ELR (cell line): ENCODE results near the gene MOB4.
"Not testable (repeated sequence)": the region's sequence is repeated elsewhere in the genome, so short reads cannot be mapped to it uniquely, and the experiment has no call there.

Experiments
- DNase-seq: peaks from one replicate; pipeline ENCODE4 v3.0.0-alpha.2; 2015; ENCODE audit warnings: low read depth

MOB4 gene

DNA sequence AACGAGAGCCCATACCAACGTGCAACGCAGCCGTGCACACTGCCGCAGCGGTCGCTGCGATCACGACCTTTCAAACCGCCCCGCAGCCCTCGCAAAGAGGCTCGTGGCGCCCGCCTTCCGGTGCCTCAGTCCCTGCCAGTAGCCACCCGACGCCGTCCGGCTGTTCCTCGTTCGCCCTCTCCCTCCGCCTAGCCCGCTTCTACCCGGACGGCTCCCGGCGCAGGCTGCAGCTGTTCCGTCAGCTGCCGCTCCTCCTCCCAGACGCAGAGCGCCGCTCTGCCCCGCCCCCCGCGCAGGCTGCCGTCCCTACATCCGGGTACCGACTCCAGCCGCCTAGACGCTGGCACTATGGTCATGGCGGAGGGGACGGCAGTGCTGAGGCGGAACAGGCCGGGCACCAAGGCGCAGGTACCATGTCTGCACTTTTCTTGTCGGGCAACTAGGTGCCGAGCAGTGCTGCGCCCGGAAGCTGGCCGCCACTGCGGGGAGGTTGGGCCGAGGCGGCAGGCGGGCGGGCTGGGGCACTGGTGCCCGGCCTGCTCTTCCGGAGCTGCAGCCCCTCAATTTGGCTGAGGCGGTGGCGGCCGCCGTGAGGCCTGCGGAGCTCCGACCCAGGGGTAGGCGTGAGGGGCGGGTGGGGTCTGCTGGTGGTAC is at the start of gene MOB4:
Gene MOB4, plus strand, starts transcription at position 328 of the 654 bp plus-strand sequence. Its CDS starts 21 bp downstream, at position 349.
- DNase-seq, result peak; percentile 96

DNA sequence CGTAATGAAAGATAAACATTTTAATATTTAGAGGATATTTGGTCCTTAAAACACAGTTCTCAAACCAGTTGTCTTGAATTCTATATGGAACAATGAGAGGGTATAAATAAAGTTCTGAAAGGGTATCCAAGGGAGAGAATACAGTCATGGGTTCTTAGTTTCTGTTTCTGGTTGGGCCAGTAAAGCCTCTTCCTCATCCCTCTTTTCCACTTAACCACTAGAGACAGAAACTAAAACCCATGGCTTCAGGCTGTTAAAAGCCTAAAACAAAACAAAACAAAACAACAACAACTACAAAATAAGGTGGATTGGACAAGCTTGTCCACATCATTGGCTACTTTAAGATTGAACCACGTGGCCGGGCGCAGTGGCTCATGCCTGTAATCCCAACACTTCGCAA is 43.7 kb upstream of the MOB4 start:
- no peak for DNase-seq

DNA sequence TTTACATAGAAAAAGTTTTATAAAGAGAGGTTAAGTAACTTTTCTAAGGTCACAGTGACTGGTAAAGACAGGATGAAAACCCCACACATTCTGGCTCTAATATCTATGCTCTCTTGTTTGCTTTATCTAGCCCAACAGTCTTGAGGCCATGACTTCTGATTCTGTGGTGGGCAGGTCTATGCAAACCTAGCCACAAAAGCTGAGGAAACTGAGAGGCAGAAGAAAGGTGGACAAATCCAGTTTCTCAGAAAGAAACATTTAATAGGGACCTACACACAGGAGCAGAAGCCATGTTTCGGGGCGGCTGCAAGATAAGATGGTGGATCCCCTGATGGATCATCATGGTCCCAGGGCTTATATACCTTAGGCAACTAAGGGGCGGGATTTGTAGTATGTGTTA is 38.1 kb upstream of the MOB4 start:
- no peak for DNase-seq

DNA sequence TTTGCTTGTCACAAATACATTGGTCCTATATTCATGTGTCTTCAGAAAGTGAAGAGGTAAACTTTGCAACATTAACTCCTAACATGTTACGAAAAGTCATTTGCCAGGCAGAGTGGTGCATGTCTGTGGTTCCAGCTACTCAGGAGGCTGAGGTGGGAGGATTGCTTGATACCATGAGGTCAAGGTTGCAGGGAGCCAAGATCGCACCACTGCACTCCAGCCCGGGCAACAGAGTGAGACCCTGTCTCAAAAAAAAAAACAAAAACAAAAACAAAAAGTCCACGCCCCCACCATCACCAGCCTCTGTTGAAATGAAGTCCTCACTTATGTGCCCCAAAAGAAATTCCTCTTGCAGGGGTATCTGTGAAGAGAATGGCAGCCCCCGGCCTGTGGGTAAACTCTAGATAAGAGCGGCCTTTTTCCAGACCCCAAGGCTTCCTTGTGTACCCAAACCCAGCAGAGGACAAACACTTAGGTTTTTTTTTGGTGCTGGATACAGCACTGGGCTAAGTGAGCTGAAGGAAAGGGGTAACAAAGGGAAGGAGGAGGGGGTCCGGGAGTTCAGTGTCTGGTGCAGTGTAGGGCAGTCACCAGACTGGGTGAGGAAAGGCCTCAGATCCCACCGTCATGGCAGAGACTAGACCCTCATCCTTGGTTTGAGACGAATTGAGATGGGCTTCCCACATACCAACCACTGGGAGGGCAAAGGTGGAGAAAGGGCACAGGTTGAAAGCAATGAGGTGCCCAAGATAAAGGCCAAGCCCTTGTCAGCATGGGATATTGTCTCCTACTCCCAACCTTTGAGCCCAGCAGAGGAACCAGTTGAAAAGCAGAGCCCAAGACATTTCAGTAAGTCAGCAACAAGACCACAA is 35.5 kb upstream of the MOB4 start:
- DNase-seq, result no peak

DNA sequence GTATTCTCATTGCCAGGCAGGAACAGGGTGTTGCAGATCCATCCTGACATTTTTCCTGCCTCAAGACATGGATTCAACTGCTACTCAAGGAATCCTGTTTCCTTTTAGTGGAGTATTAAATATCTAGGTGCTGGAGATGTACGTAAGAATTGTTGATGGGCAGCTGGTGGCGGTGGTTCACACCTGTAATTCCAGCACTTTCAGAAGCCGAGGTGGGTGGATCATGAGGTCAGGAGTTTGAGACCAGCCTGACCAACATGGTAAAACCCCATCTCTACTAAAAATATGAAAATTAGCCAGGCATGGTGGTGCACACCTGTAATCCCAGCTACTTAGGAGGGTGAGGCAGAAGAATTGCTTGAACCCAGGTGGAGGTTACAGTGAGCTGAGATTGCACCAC is 31.6 kb upstream of the MOB4 start:
- not testable (repeated sequence) for DNase-seq

DNA sequence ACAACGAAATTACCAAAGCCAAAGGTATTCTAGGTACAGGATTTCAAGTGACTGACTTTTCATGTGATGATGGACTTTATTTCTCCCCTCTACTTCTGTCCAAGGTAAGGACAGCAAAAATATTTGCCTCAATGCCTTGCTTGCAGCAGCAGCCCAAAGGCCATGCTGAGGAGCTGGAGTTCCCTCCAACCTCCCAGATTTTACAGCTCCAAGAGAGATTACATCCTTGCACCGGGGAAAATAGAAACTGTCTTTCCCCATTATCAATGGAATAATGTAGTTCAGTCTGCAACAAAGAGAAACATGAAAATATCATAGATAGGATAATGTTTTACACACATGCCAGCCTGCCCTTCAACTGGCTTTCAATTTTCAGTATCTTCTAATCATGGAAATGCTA is 29.7 kb upstream of the MOB4 start:
- DNase-seq, result no peak

DNA sequence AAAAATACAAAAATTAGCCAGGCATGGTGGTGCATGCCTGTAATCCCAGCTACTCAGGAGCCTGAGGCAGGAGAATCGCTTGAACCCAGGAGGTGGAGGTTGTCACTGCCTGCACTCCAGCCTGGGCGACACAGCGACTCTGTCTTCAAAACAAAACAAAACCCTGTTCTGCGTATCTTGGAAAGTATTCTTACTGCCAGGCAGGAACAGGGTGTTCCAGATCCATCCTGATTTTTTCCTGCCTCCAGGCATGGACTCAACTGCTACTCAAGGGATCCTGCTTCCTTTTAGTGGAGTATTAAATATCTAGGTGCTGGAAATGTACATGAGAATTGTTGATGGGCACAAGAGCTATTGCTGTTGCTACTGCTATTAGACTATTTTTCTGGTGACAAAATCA is 28.5 kb upstream of the MOB4 start:
- DNase-seq, result no peak

DNA sequence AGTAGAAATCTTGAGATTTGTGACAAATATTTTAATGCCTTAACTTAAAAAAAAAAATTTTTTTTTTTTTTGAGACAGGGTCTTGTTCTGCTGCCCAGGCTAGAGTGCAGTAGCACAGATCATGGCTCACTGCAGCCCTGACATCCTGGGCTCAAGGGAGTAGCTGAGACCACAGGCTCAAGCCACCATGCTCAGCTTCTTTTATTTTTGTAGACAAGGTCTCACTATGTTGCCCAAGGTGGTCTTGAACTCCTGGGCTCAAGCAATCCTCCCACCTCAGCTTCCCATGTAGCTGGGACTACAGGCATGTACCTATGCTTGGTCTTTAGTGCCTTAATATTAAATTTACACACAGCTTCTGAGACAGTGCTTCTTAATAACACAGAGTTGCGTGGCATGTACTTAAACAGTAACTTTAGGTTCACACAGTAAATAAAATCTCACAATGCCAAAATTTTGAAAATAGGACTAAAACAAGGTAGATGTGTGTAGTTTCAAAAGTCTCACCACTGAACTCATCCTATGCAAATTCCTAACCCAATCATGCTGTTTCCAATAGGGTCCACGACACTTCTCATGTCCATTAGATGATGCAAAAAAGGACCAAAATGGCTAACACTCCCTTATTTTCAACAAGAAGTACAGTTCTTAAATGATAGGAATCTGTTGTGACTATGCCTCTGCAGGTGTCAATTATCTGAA is 20.3 kb upstream of the MOB4 start:
- no peak for DNase-seq

DNA sequence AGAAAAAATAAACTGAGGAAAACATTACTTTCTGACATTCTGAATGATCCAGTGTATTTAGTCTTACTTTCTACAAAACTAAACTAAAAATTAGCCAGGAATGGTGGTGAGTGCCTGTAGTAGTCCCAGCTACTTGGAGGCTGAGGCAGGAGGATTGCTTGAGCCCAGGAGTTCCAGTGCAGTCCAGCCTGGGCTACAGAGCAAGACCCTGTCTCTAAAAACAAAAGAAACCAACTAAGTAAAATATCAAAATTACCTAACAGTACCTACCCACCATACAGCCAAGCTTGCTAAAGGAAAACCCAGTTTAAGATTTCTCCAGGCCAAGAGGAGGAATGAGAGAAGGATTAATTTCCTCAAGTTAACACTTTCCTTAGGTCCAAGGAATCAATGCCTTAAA is 19.2 kb upstream of the MOB4 start:
- DNase-seq, result no peak

DNA sequence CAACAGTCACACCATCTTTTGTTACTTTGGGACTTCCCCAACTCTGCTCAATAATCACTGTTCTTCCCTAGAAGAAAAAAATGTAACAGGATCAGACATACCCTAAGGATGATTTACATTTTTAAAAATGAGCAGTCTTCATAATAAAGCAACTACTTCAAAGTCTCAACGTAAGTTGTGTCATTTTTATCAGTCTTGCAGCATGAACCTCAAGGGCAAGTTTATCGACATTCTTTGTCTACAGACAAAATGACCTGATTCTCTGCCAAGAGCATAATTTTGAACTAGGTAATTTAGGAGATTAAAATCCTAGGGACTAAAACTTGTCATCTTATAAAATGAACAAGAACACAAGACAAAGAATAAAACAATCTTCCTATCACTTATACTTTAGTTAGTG is 18.5 kb upstream of the MOB4 start:
- no peak for DNase-seq

DNA sequence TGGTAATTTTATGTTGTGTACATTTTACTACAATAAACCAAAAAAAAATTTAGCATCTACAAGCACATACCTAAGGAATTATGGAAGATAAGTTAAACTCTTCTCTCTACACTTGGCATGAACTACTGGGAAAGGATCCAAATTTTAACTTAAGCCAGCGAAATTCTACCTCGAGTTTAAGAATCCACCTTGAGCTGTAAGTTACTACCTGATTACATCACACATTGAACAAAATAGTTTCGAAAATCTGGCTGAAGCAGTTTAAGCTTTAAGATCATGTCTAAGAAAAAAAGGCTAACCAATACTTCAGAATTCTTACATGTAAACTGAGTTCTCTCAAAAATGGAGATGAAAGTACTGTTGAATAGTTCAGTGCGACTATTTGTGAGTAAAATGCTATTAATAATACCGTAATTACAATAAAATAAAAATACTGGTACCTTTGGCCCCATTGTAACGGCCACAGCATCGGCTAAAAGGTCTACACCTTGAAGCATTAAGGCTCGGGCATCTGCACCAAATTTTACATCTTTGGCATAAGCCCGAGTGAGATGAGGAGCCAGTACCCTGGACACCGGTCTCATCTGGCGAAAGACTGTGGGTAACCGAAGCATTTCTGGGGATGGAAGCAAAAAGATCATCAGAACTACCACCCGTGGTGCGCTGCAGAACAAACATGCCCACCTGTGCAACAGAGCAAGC is 17.5 kb upstream of the MOB4 start:
- DNase-seq, result no peak

DNA sequence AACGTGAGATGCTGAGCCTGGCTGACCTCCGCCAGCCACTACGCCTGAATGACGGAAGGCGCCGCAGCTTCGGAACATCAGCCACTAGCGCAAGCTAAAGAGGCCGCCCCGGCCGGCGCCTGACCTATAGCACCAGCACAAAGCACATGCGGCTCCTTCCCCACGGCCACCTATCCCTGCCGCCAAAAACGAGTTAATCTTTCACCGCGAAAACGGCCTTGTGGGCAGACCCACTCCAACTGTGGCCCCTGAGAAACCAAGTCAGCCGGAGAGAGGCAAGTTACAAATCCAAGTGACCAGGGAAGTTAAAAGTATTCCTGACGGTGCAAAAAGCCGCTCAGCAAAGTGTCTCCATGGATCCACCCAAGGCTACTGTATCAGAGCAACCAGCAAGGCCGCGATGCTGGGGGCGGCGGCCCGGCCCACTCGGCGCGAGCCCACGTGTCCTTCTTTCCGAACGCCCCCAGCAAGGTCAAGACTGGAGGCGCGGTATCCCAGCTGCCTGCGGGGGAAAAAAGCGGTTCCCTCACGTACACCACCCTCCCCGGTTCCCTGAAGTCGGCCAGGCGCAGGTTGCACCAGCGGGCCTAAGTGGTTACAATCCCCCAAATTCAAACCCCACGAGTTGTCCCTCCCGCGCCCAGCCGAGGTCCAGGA is 16.8 kb upstream of the MOB4 start:
- DNase-seq, result peak; percentile 66

DNA sequence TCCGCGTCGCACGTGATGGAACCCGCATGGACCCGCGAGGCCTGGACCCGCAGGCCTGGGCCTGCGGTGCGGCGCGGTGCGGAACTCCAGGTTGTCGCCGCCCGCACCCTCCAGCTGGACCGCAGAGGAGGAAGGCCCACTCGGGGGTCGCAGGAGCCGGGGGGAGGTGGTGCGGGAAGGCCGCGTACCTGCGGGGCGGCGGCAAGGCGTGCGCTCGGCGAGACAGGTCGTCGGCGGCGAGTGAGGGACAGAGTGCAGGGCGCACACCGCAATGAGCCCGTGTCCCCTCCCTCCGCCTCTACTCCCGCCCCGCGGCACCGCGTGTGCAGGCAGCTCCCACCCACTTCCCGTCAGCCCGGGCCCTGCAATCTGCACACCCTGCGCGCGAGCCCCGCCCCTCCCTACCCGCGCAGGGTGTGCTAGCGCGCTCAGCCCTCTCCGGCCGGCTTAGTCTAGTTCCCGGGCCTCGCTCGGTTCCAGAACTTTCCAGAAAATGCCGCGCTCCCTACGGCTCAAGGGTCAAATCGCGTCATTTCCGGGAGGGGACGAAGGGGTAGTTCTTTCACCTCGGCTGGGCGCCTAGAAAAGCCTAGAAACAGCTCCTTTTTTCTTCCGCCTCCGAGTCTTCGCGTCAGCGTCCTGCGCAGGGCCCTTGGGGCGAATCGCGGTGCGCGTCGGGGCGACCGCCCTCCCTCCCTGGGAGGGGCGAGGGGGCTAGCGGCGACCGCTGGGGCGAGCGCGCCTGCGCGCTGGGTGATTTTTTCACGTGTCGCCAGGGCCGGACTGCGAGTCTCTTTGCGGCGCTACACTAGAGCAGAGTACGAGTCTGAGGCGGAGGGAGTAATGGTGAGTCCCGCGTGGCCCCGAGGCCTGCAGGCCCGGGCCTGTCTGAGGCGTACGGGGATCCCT is 16.0 kb upstream of the MOB4 start, which contains the start of the genes HSPD1 and HSPE1:
Gene HSPD1, minus strand, starts transcription at position 247 of the 909 bp plus-strand sequence. CDS start 992 bp downstream, outside the sequence.
Gene HSPE1, plus strand, starts transcription at position 786 of the 909 bp plus-strand sequence. Its CDS starts 58 bp downstream, at position 844.
- peak; percentile 100 for DNase-seq

DNA sequence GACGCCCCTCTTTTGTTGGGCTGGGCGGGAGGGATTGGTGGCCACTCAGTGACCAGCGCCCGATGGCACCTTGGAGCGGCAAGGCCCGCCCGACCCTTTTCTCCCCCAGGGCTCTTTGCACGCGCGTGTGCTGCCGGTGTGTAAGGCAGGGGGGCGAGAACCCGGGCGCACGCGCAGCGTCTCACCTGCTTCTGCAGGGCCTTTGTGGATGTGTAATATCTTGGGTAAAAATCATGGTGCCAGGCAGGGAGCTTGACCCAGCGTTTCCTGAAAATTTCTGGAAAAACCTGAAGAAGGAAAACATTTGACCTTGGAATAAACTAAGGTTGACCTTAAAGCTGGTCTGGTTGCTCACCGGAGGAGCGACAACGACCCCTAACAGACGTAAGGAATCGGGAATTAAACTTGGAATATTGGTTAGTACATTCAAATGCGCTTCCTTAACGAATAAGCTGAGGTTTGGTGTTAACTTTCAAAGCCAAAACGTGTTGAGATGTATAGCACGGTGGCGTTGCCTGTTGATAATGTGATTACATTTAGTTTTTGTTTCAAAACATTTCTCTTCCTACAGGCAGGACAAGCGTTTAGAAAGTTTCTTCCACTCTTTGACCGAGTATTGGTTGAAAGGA is 15.2 kb upstream of the MOB4 start:
- peak; percentile 28 for DNase-seq

DNA sequence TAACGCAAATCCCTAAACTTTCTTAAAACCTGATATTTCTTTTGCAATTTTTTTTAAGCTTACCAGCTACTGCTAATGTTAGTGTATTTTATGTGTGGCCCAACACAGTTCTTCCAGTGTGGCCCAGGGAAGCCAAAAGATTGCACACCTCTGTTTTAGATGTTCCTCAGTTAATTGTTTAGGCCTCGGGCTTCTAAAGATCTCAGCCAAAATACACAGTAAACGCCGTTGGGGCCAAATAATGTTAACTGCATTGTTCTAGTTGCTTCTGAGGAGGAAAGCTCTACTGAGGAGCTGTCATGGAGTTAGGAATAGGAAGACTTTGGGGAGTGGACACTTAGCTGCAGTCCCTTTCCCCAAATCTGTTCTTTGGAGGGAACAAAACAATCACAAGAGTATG is 13.7 kb upstream of the MOB4 start:
- no peak for DNase-seq

DNA sequence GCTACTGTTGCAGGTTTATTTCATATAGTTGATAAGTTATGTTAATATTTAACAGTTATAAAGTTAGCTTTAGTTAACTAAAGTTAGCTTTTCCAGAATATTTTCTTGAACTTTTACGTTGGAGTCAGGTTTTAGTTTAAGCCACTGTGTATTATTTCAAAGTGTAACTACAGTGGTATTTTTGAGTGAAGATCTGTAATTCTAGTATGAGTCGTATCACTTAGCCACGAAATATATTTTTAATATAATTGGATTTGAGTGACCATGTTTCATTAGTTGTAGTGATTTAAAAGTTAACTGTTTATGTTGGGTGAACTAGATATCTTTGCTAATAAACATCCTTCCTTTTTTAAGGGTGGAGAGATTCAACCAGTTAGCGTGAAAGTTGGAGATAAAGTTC is 13.2 kb upstream of the MOB4 start:
- DNase-seq, result no peak

DNA sequence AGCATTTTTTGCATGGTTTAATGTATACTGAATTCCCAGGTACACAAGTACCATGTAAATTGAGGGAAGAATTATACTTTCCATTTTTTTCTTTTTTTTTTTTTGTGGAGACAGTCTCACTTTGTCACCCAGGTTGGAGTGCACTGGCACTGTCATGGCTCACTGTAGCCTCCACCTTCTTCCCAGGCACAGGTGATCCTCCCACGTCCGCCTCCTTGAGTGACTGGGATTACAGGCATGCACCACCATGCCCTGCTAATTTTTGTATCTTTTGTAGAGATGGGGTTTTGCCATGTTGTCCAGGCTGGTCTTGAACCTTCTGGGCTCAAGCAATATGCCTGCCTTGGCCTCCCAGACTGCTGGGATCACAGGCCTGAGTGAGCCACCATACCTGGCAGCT is 11.9 kb upstream of the MOB4 start:
- DNase-seq, result no peak

DNA sequence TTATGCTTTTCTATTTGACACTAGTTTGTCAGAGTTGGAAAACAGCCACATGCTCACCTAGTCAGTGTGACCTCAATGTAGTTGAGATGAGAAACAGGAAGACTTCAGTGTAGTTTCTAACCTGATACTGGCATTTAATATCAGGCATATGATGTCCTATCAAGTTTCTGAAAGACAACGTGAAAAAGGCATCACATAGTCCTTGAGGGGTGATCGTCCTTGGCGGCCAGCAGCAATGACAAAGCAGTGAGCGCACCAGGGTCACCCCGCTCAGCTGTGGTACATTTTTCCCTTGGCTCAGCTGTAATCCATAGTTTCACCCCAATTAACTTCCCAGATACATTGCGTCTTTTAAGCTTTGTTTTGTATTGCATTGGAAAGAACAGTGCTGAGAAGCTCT is 11.4 kb upstream of the MOB4 start:
- no peak for DNase-seq

DNA sequence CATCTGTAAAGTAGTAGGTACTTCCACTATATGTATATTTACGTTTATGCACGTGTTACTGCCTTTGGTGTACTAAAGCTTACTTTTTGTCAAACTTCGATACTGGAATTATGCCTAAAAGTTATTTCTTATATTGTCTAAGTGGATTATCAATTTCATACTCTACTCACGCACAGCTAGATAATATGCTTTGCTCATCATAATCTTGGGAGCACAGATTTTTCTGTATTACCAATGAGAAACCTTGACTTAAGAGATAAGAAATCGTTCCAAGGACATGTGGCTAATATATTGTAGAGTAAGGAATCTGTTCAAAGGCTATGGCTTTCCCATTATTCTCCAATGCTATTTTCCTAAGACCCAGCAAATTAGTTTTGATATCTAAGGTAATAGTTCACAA is 9.2 kb upstream of the MOB4 start:
- no peak for DNase-seq

DNA sequence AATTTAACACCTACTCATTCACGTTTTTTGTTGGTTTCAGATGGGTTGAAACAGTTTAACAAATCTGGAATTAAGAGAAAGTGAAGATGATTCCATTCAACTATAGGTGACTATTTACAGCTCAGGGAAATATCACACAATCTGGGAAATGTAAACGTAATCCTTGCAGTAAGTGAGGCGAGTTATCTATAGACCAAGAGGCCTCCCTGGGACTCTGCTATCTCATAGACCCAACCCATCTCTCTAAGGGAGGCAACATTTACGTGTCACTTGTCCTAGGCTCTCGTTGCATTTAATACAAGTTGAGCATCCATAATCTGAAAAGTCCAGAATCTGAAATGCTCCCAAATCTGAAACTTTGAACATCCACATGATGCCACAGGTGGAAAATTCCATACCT is 2.0 kb upstream of the MOB4 start:
- no peak for DNase-seq
